Vagina (tissue), 2 donors: ENCODE data around the gene RNF215.

Experiments used
- POLR2A ChIP-seq, 2 donors: fragments of 450-650 bp; IDR thresholded peaks; one replicate each; pipeline ENCODE4 v1.6.1; 2017; ENCODE audit warnings: antibody characterized with exemption in 2 of 2, mild to moderate bottlenecking in 2 of 2, moderate library complexity in 2 of 2
- TF ChIP-seq, protein P1 (sequence below), 3 experiments: fragments of 450-650 bp in 2 of 3; fragments of 200-600 bp in 1 of 3; sonication (generic) in 1 of 3; IDR thresholded peaks; one replicate each; pipeline ENCODE4 v1.5.1; 2017 to 2019; ENCODE audit warnings: antibody characterized with exemption in 3 of 3, mild to moderate bottlenecking in 2 of 3, moderate library complexity in 2 of 3

DNA sequence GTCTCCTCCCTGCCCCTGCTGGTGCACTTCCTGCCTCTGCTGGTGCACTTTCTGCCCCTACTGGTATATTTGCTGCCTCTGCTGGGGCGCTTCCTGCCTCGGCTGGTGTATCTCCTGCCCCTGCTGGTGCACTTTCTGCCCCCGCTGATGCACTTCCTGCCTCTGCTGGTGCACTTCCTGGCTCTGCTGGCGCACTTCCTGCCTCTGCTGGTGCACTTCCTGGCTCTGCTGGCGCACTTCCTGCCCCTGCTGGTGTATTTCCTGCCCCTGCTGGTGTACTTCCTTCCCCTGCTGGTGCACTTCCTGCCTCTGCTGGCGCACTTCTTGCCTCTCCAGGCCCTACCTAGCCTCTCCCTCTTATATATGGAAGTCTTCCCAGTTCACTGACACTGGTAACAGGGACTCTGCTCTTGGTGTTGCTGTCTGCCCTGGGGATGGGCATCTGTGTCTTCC lies 48.5 kb upstream of the RNF215 start:
- TF ChIP-seq, protein P1, sequence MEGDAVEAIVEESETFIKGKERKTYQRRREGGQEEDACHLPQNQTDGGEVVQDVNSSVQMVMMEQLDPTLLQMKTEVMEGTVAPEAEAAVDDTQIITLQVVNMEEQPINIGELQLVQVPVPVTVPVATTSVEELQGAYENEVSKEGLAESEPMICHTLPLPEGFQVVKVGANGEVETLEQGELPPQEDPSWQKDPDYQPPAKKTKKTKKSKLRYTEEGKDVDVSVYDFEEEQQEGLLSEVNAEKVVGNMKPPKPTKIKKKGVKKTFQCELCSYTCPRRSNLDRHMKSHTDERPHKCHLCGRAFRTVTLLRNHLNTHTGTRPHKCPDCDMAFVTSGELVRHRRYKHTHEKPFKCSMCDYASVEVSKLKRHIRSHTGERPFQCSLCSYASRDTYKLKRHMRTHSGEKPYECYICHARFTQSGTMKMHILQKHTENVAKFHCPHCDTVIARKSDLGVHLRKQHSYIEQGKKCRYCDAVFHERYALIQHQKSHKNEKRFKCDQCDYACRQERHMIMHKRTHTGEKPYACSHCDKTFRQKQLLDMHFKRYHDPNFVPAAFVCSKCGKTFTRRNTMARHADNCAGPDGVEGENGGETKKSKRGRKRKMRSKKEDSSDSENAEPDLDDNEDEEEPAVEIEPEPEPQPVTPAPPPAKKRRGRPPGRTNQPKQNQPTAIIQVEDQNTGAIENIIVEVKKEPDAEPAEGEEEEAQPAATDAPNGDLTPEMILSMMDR (IDR thresholded peaks at IDR 0.05) = peak in 1 of 3 experiments; percentile 12
- no peak for TF ChIP-seq POLR2A (IDR thresholded peaks at IDR 0.05)
